GM18951 (cell line): ENCODE measurements around the gene RHOH.

ENCODE experiments used
- POLR2A ChIP-seq: IDR thresholded peaks from 4 replicates; pipeline ENCODE4 v1.6.1; 2011; ENCODE audit warnings: mild to moderate bottlenecking; ENCODE audit not compliant: insufficient read length, insufficient read depth; ENCODE audit errors: extremely low read depth
- in situ Hi-C: fragments of 300-500 bp; cut with MboI; formaldehyde crosslinking; loops from one replicate; pipeline ENCODE4 v1.12.0; 2022; ENCODE audit warnings: low sequenced_read_pairs, mixed read lengths, inconsistent platforms; ENCODE audit not compliant: unreplicated experiment

RHOH gene

DNA sequence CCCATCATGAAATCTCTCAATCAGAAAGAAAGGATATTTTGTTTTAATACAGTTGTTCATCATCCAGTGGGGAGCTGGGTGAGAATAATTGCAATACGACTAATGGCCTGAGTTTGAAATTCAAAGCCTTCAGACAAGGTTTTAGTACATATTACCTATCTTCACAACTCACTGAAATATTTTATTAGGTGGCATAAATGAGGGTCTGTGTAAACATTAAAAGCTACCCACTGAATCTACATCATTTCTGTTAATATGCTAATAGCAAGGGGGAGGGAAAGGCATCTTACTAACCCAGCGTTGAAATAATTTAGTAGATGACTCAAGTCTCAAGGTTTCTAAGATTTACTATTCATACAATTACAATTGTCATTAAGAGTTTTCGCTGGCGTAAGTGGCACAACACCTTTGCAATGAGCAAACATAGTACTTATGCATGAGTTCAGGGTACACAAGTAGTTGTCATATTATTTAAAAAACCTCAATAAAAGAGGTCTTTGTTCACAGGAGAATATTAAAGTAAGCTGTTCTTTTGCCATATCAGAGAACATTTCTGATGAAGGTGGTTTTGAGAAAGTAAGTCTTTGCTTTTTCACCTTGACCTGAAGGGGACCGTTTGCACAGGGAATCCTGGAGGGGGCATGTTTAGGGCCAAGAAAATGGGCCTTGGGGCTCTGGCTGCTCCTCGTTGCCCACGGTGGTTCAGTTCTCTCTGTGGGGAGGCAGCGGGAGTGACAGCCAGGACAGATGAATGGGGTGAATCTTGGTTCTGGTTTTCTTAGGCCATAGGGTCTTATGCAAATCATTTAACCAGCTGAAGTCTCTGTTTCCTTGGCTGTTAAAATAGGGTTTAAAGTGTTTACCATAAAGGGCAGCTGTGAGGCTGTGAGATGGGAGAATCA, 4.5 kb upstream of the RHOH start:
- in situ Hi-C loops, result no loop called here
- TF ChIP-seq POLR2A, result peak; percentile 74

DNA sequence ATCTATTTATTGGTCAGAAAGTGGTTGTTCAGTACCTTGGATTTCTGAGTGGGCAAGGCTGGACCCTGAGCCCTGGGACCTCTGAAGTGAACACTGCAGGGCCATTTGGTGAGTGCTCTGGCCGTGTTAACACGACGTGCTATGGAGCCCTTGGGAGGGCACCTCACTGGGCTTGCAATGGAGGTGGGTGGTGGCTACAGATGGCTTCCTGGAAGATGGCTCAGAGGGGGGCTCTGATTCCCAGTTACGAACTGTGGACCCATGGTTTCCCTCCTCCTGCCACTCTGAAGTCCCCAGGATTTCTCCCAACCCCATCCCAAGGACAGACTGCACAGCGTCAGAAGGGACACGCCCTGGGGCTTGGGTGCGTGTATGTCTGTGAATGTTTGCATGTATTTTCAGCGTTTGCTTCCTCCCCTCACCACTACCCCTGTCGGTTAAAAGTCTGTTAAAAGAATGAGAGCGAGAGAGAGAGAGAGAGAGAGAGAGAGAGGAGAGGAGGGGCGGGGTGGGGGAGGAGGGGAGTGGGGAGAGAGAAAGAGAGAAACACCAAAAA, 3.7 kb upstream of the RHOH start:
- in situ Hi-C loops, result no loop called here
- TF ChIP-seq POLR2A, result no peak

DNA sequence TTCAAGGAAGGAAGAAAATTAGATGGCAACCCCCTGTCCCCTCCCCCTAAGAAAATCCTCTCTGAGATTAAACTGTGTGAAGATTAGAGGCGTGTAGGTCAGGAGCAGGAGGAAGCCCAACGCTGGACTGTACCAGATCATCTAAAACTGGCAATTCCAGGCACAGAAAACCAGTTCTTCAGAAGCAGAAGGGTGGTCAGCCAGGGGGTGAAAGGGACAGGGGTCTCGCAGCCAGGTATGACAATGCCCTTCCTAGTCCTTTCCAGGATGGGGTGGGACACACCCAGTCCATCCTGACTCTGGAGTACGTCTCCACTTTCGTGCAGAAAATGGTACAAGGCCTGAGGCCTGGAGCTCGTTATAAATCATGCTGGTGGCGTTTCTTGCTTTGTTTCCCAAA, 3.3 kb upstream of the RHOH start:
- TF ChIP-seq POLR2A, result peak; percentile 35
- in situ Hi-C loops, result no loop called here

DNA sequence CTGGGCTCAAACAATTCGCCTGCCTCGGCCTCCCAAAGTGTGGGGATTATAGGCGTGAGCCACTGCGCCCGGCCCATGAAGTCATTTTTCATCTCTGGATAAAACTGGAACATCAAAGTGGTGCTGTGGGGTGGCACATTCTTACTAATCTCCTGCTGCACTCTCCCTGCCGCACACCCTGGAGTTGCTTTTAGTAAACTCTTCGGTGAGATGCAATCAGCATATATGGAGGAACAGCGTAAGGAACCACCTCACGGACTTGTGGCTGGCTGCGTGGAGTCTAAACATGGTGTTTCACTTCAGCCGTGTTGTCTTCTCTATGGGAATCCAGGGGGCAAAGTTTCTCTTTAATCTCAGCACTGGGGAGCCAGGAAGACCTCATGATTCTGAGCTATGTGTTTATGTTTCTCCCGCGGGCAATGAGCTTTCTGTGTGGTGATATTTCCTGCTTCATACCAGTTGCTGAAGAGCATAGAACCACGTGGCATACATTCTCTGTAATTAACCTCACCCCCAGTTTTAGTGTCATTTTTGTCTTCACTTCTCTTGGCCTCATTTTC, 2.1 kb upstream of the RHOH start:
- TF ChIP-seq POLR2A, result peak; percentile 47
- in situ Hi-C loops, result loop anchor here (5.0 kb wide), 1 partner anchor 42 kb away; no protein-coding TSS in a partner anchor

DNA sequence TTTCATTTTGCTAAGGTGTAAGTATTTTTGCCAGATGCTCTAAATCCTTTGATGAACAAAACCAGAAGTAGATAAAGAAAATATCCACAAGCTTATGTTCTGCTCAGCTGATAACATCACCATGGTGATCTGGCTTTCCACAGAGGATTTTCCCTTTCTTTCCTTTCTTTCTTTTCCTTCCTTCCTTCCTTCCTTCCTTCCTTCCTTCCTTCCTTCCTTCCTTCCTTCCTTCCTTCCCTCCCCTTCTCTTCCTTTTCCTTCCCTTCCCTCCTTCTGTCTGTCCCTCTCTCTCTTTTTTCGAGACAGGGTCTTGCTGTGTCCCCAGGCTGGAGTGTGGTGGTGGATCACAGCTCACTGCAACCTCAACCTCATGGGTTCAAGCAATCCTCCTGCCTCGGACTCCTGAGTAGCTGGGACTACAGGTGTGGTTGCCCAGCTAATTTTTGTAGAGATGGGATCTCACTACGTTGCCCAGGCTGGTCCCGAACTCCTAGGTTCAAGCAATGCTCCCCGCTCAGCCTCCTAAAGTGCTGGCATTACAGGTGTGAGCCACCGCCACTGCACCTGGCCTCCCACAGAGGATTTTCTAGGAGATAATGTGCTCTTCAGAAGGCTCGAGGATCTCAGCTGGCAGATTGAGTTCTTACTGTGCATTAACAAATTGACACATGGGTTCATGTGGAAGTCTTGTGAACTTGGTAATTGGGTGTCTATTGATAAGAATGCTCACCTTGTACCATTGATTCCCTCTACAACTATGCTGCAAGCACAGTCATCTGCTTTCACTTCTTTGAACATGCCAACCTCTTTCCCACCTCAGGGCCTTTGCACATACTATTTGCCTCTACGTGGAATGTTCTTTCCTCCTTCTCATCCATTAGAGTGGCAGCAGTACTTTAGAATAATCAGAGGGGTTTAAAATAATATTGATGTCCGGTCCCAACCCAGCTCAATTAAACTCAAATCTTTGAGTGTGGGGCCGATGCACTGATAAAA, 1.4 kb upstream of the RHOH start:
- in situ Hi-C loops, result loop anchor here (5.0 kb wide), 1 partner anchor 43 kb away; no protein-coding TSS in a partner anchor
- no peak for TF ChIP-seq POLR2A

DNA sequence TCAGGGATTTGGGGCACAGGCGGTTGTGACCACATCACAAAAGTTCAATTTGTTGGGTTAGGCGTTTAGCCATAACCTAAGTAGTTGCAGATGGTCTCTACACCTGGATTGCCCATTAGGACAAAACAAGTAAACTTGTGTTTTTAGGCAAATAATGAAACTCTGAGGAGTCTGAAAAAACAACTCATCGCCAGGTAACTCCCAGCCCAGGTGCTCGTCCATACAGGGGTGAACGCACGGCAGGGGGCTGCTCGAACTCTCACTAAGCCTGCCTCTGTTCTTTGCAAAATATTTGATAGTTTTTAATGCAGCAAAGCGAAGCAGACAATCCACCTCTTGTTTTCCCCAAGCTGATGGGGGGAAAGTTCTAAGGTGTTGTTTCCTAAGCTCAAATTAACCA, 559 bp upstream of the RHOH start:
- TF ChIP-seq POLR2A, result no peak

DNA sequence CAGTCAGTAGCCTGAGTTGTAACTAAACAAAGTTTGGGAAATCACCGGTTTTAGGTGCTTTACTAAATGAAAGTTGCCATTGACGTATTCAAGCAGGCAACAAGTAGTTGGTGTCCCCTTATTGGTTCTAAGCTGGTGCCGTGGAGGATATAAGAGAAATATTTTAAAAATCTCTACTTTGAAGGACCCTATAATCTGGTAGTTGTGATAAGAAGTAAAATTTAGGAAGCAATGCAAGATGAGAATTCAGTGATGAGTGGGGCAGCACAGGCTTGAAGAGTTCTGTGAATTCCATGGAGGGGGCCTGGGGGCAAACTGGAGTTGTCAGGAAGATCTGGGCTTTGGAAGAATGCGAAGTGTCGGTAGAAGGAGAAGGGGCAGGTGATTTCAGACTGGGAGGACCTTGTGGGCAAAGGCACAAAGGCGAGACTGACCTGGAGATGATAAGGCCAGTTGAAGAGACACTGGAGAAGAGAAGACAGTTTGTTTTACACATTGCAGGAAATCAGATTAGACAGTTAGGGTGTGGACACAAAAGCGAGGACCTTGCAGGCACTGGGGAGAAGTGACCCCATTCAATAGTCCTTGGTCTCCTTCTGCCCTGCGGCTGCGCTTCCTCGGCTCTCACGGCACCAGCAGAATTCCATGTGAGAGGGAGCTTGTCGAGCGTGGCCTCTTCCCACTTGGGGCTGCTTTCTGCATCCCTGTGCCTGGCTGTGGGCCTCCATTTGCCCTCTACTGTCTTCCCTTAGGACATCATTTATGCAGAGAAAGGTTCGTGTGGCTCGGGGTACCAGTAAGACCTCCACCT, 1.3 kb downstream of the RHOH start:
- peak; percentile 36 for TF ChIP-seq POLR2A
- in situ Hi-C loops, result loop anchor here (5.0 kb wide), 1 partner anchor 46 kb away; no protein-coding TSS in a partner anchor

More for the DNA sequence above, 559 bp upstream of the RHOH start:
- in situ Hi-C loops, result loop anchor here (5.0 kb wide), 1 partner anchor 44 kb away; no protein-coding TSS in a partner anchor

DNA sequence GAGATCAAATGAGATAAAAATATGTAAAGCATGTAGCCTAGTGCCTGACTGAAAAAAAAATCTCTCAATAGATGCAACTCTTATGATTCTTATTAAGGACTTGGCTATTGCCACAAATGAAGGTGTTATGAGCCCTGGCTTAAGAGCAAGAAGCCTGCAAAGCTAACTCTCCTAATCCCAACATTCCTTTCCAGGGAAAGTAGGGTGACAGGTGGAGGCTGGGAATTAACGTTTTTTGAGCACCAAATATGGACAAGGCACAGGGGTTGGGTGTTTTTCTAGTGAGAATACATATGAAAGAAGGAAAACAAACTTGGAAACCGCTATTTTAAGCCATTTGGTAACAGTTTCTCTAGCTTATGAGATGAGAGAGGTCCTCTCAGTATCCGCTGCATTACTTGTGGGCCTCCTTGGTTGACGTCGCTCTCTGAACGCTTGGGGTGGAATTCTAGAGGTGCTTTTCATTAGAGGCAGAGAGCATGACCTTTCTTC, 2.4 kb downstream of the RHOH start:
- in situ Hi-C loops, result loop anchor here (5.0 kb wide), 1 partner anchor 47 kb away; no protein-coding TSS in a partner anchor
- TF ChIP-seq POLR2A, result peak; percentile 24

DNA sequence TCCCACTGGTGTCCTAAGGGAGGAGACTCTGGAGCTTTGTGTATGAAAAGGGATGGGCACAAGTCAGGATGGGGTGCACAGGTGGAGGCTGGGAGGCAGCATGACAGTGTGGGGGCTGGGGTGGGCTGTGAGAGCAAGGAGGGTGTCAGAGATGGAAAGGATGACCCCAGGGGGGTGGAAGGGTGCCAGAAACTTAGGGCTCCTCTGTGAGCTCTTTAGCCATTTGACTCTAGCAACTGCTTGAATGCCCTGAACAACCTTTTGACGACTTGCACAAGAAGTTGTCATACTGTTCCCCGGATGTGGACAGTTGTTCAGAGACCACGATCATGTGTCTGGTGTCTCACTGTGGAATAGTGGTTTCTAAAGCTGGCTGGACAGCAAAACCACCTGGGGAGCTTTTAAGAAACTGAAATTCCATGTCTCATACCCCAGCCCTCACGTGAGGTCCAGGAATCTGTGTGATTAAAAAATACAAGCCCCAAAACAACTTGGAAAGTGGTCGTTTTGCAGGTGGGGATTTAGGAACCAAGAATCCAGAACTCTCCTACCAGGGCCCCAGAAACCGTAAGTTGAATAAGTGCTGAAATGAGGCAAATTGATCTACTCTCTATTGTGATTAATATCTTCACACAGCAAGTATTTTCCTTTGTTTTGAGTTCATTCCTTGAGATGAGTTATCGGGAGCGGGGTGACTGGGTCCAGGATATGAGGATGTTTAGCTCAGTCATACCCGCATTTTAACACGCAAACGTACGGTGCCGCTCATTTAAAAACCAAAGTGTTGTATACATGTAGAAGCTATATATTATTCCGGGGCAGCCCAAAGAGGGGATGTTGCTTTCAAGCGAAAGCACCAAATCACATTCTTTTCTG, 3.4 kb downstream of the RHOH start:
- in situ Hi-C loops, result loop anchor here (5.0 to 25.0 kb wide), 2 partner anchors 48 to 112 kb away; no protein-coding TSS in a partner anchor
- peak; percentile 62 for TF ChIP-seq POLR2A

DNA sequence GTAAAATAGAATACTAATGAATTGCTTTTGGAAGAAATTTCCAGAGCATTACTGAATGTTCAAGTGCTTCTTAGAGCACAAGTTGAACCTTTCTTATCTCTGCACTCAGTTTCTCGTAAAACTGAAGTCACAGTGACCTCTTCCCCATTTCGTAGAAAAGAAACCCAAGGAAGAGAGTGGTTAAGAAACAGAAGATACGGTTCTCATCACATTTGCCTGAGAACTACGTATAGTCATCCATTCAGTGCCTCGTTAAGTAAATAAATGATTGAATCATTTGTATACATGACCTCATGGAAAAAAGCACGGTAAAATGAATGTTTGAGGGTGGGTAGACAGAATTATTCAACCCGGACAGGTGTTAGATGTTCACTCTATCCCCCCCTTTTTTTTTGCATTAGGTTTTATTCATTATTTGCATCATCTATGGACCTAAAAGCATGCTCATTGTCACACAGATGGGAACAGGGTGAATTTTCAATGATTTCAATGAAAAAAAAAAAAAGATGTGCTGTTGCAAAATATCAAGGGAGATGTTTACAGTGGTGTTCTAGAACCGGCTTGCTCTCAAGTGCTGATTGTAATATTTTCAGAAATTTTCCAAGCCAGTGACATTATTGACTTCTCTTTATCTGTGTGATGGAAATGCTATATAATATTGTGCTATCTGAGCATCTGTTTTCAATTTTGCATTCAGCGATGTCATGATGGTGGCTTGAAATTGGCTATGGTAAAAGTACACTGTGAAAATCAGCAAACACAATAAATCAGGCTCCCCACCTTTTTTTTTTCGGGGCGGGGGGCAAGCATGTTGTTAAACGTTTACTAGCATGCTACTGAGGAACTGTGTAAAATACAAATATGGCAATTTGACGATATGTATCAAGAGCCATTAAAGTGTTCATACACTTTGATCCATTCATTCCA, 4.3 kb downstream of the RHOH start:
- in situ Hi-C loops, result loop anchor here (25.0 kb wide), 1 partner anchor 111 kb away; no protein-coding TSS in a partner anchor
- peak; percentile 27 for TF ChIP-seq POLR2A

DNA sequence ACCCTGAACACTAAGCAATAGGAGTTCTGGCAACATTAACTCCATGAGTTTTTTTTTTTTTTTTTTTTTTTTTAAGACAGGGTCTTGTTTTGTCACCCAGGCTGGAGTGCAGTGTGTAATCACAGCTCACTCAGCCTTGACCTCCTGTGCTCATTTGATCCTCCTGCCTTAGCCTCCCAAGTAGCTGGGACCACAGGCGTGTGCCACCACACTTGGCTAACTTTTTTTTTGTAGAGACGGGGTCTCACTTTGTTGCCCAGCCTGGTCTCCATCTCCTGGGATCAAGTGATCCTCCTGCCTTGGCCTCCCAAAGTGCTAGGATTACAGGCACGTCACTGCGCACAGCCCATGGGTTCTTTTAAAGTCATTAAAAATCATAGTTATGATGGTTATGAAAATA, 5.1 kb downstream of the RHOH start:
- in situ Hi-C loops, result loop anchor here (25.0 kb wide), 1 partner anchor 110 kb away; no protein-coding TSS in a partner anchor

More for the DNA sequence above, 5.1 kb downstream of the RHOH start:
- TF ChIP-seq POLR2A, result no peak
